ACC112 (cell line): Measurements from ENCODE around the gene GABRB2.

Experiments
- H2AFZ ChIP-seq: fragments of 200-600 bp; sonication (generic); one replicate; pipeline ENCODE4 v1.6.0; 2017; ENCODE audit warnings: antibody characterized with exemption, low read length; ENCODE audit not compliant: unreplicated experiment
- H3K27ac ChIP-seq: fragments of 200-600 bp; sonication (generic); 2 replicates; pipeline ENCODE4 v1.5.1; 2014; ENCODE audit warnings: low read depth, mild to moderate bottlenecking, antibody characterized with exemption, low read length, moderate library complexity
- H3K27me3 ChIP-seq: fragments of 200-600 bp; sonication (generic); 2 replicates; pipeline ENCODE4 v1.6.1; 2014; ENCODE audit warnings: mild to moderate bottlenecking, antibody characterized with exemption, low read length, moderate library complexity, mixed read lengths; ENCODE audit not compliant: insufficient read depth
- H3K36me3 ChIP-seq: fragments of 200-600 bp; sonication (generic); 2 replicates; pipeline ENCODE4 v1.6.1; 2016; ENCODE audit warnings: mild to moderate bottlenecking, antibody characterized with exemption, low read length, moderate library complexity, mixed read lengths; ENCODE audit not compliant: insufficient read depth
- H3K4me1 ChIP-seq: fragments of 200-600 bp; sonication (generic); one replicate; pipeline ENCODE4 v1.6.1; 2016; ENCODE audit warnings: low read length, mixed read lengths; ENCODE audit not compliant: insufficient read depth, unreplicated experiment, control insufficient read depth
- H3K4me3 ChIP-seq: fragments of 200-600 bp; sonication (generic); 2 replicates; pipeline ENCODE4 v1.5.1; 2014; ENCODE audit warnings: mild to moderate bottlenecking, low read depth, low read length
- H3K79me2 ChIP-seq: fragments of 200-600 bp; sonication (generic); one replicate; pipeline ENCODE4 v1.6.0; 2016; ENCODE audit warnings: low read length; ENCODE audit not compliant: control insufficient read depth, unreplicated experiment, insufficient read depth

Gene GABRB2

DNA sequence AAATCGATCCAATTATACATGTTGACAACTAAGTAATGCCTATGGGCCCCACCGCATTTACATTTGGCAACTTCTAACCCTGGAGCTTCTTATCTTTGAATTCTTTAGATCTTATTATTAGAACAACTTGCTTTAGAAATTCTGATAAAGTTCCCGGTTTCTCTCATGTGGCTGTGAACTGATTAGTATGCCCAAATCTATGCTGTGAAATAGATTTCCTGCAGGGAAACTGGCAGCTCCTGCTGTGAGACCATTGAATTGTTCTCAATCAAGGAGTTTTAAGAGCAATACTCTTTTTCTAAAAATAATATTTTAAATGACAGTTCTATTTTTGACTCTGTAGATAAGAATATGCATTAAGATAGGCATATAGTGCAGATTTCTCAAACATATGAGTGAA is 177.5 kb downstream of the GABRB2 start:
- no peaks in the 10 kb centered on the region for H3K36me3 ChIP-seq
- H2AFZ ChIP-seq, result no peak overlapping the region
- H3K4me1 ChIP-seq, result no peaks in the 10 kb centered on the region
- no peak overlapping the region for H3K27ac ChIP-seq
- no peaks in the 10 kb centered on the region for H3K79me2 ChIP-seq
- no peaks in the 10 kb centered on the region for H3K27me3 ChIP-seq
- no peak overlapping the region for H3K4me3 ChIP-seq

DNA sequence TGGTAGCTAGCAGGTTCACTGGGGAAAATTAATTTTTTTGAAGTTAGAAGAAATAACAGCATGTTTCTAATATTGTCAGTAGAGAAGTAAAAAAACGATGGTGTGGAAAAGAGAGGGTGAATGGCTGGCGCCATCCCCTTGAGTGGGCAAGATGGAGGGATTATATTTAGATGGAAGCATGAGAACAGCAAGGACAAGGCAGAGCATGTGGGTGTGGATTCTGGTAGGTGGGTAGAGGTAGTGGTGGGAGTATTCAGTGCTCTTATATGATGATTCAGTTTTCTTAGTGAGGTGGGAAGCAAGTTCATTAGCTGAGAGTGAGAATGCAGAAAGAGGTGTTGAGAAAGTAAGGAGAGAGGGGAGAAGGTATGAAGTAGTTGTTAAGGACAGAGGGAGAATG is 188.1 kb downstream of the GABRB2 start:
- no peaks in the 10 kb centered on the region for H3K27me3 ChIP-seq
- no peak overlapping the region for H2AFZ ChIP-seq
- no peak overlapping the region for H3K4me3 ChIP-seq
- H3K79me2 ChIP-seq, result no peaks in the 10 kb centered on the region
- no peak overlapping the region for H3K27ac ChIP-seq
- no peaks in the 10 kb centered on the region for H3K36me3 ChIP-seq
- no peaks in the 10 kb centered on the region for H3K4me1 ChIP-seq

DNA sequence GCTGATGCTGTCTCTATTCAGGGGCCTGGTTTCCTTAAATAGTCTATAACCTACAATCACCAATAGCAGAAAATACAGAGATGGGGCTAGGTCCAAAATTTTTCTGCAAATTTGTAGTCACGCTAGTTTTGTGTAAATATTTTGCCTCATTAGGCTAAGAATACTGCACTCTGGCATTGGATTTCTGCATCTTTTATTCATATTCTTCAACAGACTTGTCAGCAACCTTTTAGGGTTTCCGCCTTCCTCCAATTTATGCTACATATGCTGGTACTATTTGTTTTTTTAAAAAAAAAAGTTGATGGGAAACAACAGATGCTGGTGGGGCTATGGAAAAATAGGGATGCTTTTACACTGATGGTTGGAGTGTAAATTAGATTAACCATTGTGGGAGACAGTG is 202.3 kb downstream of the GABRB2 start:
- Histone ChIP-seq H3K27me3 (no peaks in the 10 kb centered on the region), H3K4me1 (no peaks in the 10 kb centered on the region), H3K4me3 (no peak overlapping the region), H3K27ac (no peak overlapping the region), H3K79me2 (no peaks in the 10 kb centered on the region), H3K36me3 (no peaks in the 10 kb centered on the region), H2AFZ (no peak overlapping the region)

GRCh38 chr5:161342886-161343285 is 203.6 kb downstream of the GABRB2 start:
- Histone ChIP-seq H2AFZ (no peak overlapping the region), H3K27me3 (no peaks in the 10 kb centered on the region), H3K4me1 (no peaks in the 10 kb centered on the region), H3K79me2 (no peaks in the 10 kb centered on the region), H3K4me3 (no peak overlapping the region), H3K36me3 (no peaks in the 10 kb centered on the region), H3K27ac (no peak overlapping the region)

DNA sequence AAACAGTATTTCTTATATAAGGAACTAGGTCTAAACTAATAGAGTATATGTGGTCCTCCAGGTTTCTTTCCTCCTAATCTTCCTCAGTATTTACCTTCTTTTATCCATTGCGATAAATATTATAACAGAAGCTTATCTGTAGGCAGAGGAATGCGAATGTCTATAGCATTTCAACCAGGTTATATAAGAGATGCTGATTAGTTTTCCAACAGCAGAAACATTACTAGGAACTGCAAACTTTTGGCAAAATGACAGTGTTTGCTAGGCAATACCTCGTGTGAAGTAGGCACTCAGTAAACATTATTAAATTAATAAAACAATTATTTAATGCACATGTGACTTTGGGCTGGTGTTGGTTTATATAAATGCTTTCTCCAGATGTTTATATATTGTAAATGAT is 206.5 kb downstream of the GABRB2 start:
- Histone ChIP-seq H3K4me1 (no peaks in the 10 kb centered on the region), H2AFZ (no peak overlapping the region), H3K4me3 (no peak overlapping the region), H3K36me3 (no peaks in the 10 kb centered on the region), H3K27ac (no peak overlapping the region), H3K27me3 (no peaks in the 10 kb centered on the region), H3K79me2 (no peaks in the 10 kb centered on the region)

GRCh38 chr5:161333194-161333880 is 213.2 kb downstream of the GABRB2 start:
- no peak overlapping the region for H3K27ac ChIP-seq
- H2AFZ ChIP-seq, result no peak overlapping the region
- no peak overlapping the region for H3K4me3 ChIP-seq
- no peaks in the 10 kb centered on the region for H3K27me3 ChIP-seq
- H3K79me2 ChIP-seq, result no peaks in the 10 kb centered on the region
- no peaks in the 10 kb centered on the region for H3K36me3 ChIP-seq
- no peaks in the 10 kb centered on the region for H3K4me1 ChIP-seq

- H3K4me1 ChIP-seq, result no peaks in the 10 kb centered on the region
- H3K36me3 ChIP-seq, result no peaks in the 10 kb centered on the region
- no peaks in the 10 kb centered on the region for H3K79me2 ChIP-seq
- H3K27ac ChIP-seq, result no peak overlapping the region
- no peak overlapping the region for H2AFZ ChIP-seq
- H3K4me3 ChIP-seq, result no peak overlapping the region
- no peaks in the 10 kb centered on the region for H3K27me3 ChIP-seq
Measured at GRCh38 chr5:161332343-161332742, 214.2 kb downstream of the GABRB2 start.

GRCh38 chr5:161314033-161314432 is 232.5 kb downstream of the GABRB2 start:
- H3K4me3 ChIP-seq, result no peak overlapping the region
- no peaks in the 10 kb centered on the region for H3K79me2 ChIP-seq
- H3K36me3 ChIP-seq, result no peaks in the 10 kb centered on the region
- no peak overlapping the region for H2AFZ ChIP-seq
- H3K4me1 ChIP-seq, result no peaks in the 10 kb centered on the region
- no peak overlapping the region for H3K27ac ChIP-seq
- no peaks in the 10 kb centered on the region for H3K27me3 ChIP-seq

- Histone ChIP-seq H3K27me3 (no peaks in the 10 kb centered on the region), H3K79me2 (no peaks in the 10 kb centered on the region), H3K27ac (no peak overlapping the region), H3K4me3 (no peak overlapping the region), H3K36me3 (no peaks in the 10 kb centered on the region), H3K4me1 (no peaks in the 10 kb centered on the region), H2AFZ (no peak overlapping the region)
Measured at GRCh38 chr5:161312882-161313281, 233.6 kb downstream of the GABRB2 start.

GRCh38 chr5:161311965-161312364 is 234.6 kb downstream of the GABRB2 start:
- Histone ChIP-seq H3K27ac (no peak overlapping the region), H3K4me1 (no peaks in the 10 kb centered on the region), H3K27me3 (no peaks in the 10 kb centered on the region), H2AFZ (no peak overlapping the region), H3K36me3 (no peaks in the 10 kb centered on the region), H3K4me3 (no peak overlapping the region), H3K79me2 (no peaks in the 10 kb centered on the region)

GRCh38 chr5:161311146-161311708 is 235.3 kb downstream of the GABRB2 start:
- Histone ChIP-seq H3K79me2 (no peaks in the 10 kb centered on the region), H3K4me1 (no peaks in the 10 kb centered on the region), H2AFZ (no peak overlapping the region), H3K27me3 (no peaks in the 10 kb centered on the region), H3K27ac (no peak overlapping the region), H3K36me3 (no peaks in the 10 kb centered on the region), H3K4me3 (no peak overlapping the region)
